ENCODE results near the gene GPX6.

DNA sequence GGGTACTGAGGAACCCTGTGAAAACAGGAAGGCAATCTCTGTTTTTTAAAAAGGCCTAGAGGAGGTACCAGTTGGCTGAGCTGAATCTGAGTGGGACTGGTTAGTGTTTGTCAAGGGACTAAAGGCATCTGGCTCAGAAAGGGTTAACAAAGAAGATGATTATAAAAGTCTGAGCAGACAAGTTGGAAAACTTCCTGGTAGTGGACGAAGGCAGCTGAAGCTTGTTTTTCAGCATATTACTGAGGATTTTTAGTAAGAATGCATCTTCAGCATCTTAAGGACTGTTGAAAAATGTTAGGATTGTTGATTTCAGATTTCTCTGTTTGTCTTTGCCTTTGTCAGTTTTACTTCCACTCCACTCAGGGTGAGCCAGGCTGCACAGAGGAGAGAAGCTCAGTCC lies 15.2 kb upstream of the GPX6 start:
- no peak for TF ChIP-seq EZH2 (IDR thresholded peaks at IDR 0.05)
- no peak for TF ChIP-seq POLR2AphosphoS5 (IDR thresholded peaks at IDR 0.05; ENCODE audit: borderline replicate concordance, low read depth, low read length)
- TF ChIP-seq FOXP2 (optimal IDR thresholded peaks at IDR 0.05; ENCODE audit: control extremely low read depth, extremely low read length, insufficient read depth), result no peak

All from SK-N-MC (cell line).